ENCODE results near the gene TBX10.
"Not testable (repeated sequence)": the region's sequence is repeated elsewhere in the genome, so short reads cannot be mapped to it uniquely, and the experiment has no call there.

The TBX10 gene

DNA sequence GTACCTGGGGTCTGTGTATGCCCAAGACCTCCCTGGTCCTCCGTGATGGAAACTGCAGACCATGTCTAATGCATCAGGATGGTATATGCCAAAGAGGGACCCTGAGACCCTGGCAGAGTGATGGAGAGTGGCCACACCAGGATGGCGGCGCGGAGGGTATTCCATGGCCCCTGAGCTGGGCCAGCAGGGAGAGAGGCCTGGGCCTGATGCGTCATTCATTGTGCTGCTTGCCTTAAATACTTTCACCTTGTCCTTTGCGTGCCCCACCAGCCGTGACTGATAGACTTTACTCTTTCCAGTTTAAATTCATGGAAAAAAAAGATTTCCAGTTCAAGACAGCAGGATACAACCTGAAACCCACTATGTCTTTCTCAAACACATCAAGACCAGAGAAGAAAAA, 38.5 kb downstream of the TBX10 start:
- no peak for DNase-seq (ENCODE audit: low spot score)
- ChIA-PET CTCF (interaction anchor here (0.6 kb wide), 2 partner anchors 13 to 861 kb away, joined by 3 to 4 read pairs; no protein-coding TSS in a partner anchor), POLR2A (ENCODE audit: low non-redundant PET) (no interaction called here)
- H3K27ac ChIP-seq, result no peak overlapping the region
- TF ChIP-seq, protein P1, sequence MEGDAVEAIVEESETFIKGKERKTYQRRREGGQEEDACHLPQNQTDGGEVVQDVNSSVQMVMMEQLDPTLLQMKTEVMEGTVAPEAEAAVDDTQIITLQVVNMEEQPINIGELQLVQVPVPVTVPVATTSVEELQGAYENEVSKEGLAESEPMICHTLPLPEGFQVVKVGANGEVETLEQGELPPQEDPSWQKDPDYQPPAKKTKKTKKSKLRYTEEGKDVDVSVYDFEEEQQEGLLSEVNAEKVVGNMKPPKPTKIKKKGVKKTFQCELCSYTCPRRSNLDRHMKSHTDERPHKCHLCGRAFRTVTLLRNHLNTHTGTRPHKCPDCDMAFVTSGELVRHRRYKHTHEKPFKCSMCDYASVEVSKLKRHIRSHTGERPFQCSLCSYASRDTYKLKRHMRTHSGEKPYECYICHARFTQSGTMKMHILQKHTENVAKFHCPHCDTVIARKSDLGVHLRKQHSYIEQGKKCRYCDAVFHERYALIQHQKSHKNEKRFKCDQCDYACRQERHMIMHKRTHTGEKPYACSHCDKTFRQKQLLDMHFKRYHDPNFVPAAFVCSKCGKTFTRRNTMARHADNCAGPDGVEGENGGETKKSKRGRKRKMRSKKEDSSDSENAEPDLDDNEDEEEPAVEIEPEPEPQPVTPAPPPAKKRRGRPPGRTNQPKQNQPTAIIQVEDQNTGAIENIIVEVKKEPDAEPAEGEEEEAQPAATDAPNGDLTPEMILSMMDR (conservative IDR thresholded peaks at IDR 0.05; ENCODE audit: low read depth), result no peak

- POLR2A ChIA-PET (ENCODE audit: low non-redundant PET), result no interaction called here
- no peak overlapping the region for H3K27ac ChIP-seq
- DNase-seq (ENCODE audit: low spot score), result no peak
- TF ChIP-seq, protein P1 (conservative IDR thresholded peaks at IDR 0.05; ENCODE audit: low read depth), result no peak
- CTCF ChIA-PET, result interaction anchor here (0.6 kb wide), 1 partner anchor 23 kb away, joined by 6 read pairs; no protein-coding TSS in a partner anchor
Observed at GRCh38 chr11:67600324-67601029, 39.1 kb downstream of the TBX10 start.

- ChIA-PET POLR2A (ENCODE audit: low non-redundant PET) (no interaction called here), CTCF (no interaction called here)
- TF ChIP-seq, protein P1 (conservative IDR thresholded peaks at IDR 0.05; ENCODE audit: low read depth), result no peak
- DNase-seq (ENCODE audit: low spot score), result no peak
- no peak overlapping the region for H3K27ac ChIP-seq
Observed at GRCh38 chr11:67599149-67599548, 40.4 kb downstream of the TBX10 start.

GRCh38 chr11:67597963-67598362, 41.6 kb downstream of the TBX10 start:
- CTCF ChIA-PET; DNase-seq (ENCODE audit: low spot score); POLR2A ChIA-PET (ENCODE audit: low non-redundant PET); H3K27ac ChIP-seq: not testable (repeated sequence)

- CTCF ChIA-PET; DNase-seq (ENCODE audit: low spot score); POLR2A ChIA-PET (ENCODE audit: low non-redundant PET); H3K27ac ChIP-seq: not testable (repeated sequence)
Observed at GRCh38 chr11:67597458-67597857, 42.1 kb downstream of the TBX10 start.

DNA sequence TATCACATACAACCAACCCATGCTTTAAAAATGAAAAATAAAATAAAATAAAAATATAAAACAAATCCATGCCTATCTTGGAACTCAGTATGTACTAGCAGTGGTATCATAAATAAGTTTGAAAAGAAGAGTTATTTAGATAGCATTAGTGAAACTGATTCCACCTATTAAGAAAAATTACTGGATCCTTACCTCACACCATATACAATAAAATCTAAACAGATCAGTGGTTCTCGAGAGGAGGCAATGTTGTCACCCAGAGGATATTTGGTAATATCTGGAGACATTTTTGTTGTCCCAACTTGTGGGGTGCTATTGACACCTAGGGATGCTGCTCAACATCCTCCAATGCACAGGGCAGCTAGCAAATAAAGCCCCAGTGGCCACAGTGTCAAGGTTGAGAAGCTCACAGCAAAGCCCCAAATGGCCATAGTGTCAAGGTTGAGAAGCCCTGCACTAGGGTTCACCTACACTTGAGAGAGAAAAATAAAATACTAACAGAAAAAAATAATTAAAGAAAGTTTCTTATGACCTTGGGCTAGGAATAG, 42.7 kb downstream of the TBX10 start:
- TF ChIP-seq, protein P1 (conservative IDR thresholded peaks at IDR 0.05; ENCODE audit: low read depth), result no peak
- DNase-seq (ENCODE audit: low spot score), result no peak
- ChIA-PET CTCF (interaction anchor here (0.6 kb wide), 1 partner anchor 405 kb away, joined by 3 read pairs; no protein-coding TSS in a partner anchor), POLR2A (ENCODE audit: low non-redundant PET) (no interaction called here)
- H3K27ac ChIP-seq, result no peak overlapping the region

DNA sequence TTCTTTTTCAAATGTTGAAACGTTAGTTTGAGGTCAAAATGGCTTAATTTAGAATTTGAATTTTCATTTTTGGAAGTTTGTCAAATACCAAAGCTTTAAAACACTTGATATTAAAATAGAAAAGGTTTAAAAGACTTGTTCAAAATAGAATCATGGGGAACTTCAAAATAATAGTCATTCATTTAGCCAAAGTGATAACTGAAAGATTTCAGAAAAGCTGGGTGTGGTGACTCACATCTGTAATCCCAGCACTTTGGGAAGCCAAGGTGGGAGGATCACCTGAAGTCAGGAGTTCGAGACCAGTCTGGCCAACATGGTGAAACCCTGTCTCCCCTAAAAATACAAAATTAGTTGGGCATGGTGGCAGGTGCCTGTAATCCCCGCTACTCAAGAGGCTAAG, 45.1 kb downstream of the TBX10 start:
- DNase-seq (ENCODE audit: low spot score), result no peak
- H3K27ac ChIP-seq, result no peak overlapping the region
- ChIA-PET POLR2A (ENCODE audit: low non-redundant PET) (interaction anchor here (0.6 kb wide), 1 partner anchor 73 kb away, joined by 5 read pairs; no protein-coding TSS in a partner anchor), CTCF (no interaction called here)
- TF ChIP-seq, protein P1 (conservative IDR thresholded peaks at IDR 0.05; ENCODE audit: low read depth), result no peak

Data from RWPE1 (cell line).